Progenitor cell of endocrine pancreas (in vitro differentiated cells): Measurements from ENCODE around the gene OR7C1. TPM values are rescaled to one million over a fixed set of nuclear protein-coding genes. Genes with fewer than 3 reads are reported as not detected.

Experiments
- DNase-seq: peaks from one replicate; pipeline ENCODE4 v3.0.0; 2021; ENCODE audit warnings: low spot score; ENCODE audit not compliant: unreplicated experiment
- H3K27ac Mint-ChIP-seq: 2 replicates; pipeline ENCODE4 v1.8.0; 2021; ENCODE audit warnings: mild to moderate bottlenecking, moderate library complexity, mixed read lengths
- H3K27me3 Mint-ChIP-seq: 2 replicates; pipeline ENCODE4 v1.8.0; 2021; ENCODE audit warnings: mixed read lengths
- H3K36me3 Mint-ChIP-seq: 2 replicates; pipeline ENCODE4 v1.8.0; 2022; ENCODE audit warnings: mixed read lengths; ENCODE audit not compliant: insufficient read depth
- H3K4me1 Mint-ChIP-seq: 2 replicates; pipeline ENCODE4 v1.8.0; 2021; ENCODE audit warnings: low read depth, mixed read lengths
- H3K4me3 Mint-ChIP-seq: 2 replicates; pipeline ENCODE4 v1.8.0; 2021; ENCODE audit warnings: low read depth, mild to moderate bottlenecking, moderate library complexity, mixed read lengths
- H3K9me3 Mint-ChIP-seq: 2 replicates; pipeline ENCODE4 v1.8.0; 2021; ENCODE audit warnings: low read depth, mixed read lengths
- CTCF ChIP-seq: fragments of 200-600 bp; sonication (generic); IDR thresholded peaks from one replicate; pipeline ENCODE4 v1.5.0; 2021; ENCODE audit warnings: antibody characterized with exemption, mild to moderate bottlenecking; ENCODE audit not compliant: unreplicated experiment
- long read RNA-seq: library from polyadenylated mRNA; unstranded; transcript quantifications from one replicate; pipeline ENCODE4 v2.0.0, GENCODE V29; 2020
- total RNA-seq: library from RNA; stranded (reverse); gene quantifications from 2 replicates; pipeline ENCODE4 v1.2.1, GENCODE V29; 2021

Gene OR7C1
- total RNA-seq, result not detected in 2 replicates
- long read RNA-seq, result 0 reads

- H3K36me3 Mint-ChIP-seq, result no peaks in the 10 kb centered on the region
- no peak for TF ChIP-seq CTCF
- no peaks in the 10 kb centered on the region for H3K4me1 Mint-ChIP-seq
- H3K9me3 Mint-ChIP-seq, result peaks cover 38% of the 10 kb centered on the region
- no peak within 1 kb of the TSS for H3K4me3 Mint-ChIP-seq
- H3K27me3 Mint-ChIP-seq, result no peaks in the 10 kb centered on the region
- DNase-seq, result no peak
- H3K27ac Mint-ChIP-seq, result no peak within 1 kb of the TSS
These were observed at the start of gene OR7C1, which contains the start of gene OR7A5 for GRCh38 chr19:14835011-14835410. Gene OR7C1, minus strand, starts transcription at chr19:14835185. Its CDS starts 35,049 bp downstream, at chr19:14800136. Gene OR7A5, minus strand, starts transcription at chr19:14835185. Its CDS starts 6,944 bp downstream, at chr19:14828241.

DNA sequence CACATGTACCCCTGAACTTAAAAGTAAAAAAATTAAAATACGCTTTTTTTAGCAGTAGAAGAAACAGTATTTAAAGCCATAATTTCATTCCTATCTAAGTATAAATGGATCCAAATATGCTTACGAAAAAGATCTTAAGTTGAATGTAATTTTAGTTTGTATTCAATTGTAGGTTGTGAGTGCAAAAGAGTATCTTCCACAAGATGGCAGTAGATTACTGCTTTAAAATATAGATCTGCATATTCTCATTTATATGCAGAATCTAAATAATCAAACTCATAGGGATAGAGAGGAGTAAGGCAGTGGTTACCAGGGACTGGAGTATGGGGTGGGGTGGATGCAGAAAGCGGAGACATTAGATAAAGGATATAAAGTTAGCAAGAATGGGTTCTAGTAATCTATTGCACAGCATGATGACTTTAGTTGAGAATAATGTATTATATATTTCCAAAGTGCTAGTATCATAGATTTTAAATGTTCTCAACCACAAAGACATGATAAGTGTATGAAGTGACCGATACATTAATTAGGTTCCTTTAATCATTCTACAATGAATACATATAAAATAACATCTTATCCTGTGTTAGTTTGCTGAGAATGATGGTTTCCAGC is 36.7 kb upstream of the OR7C1 start:
- Mint-ChIP-seq H3K27me3 (no peaks in the 10 kb centered on the region), H3K4me3 (no peak overlapping the region), H3K4me1 (no peaks in the 10 kb centered on the region), H3K36me3 (peaks cover 4% of the 10 kb centered on the region), H3K27ac (no peak overlapping the region), H3K9me3 (peaks cover 56% of the 10 kb centered on the region)
- DNase-seq, result no peak
- no peak for TF ChIP-seq CTCF

DNA sequence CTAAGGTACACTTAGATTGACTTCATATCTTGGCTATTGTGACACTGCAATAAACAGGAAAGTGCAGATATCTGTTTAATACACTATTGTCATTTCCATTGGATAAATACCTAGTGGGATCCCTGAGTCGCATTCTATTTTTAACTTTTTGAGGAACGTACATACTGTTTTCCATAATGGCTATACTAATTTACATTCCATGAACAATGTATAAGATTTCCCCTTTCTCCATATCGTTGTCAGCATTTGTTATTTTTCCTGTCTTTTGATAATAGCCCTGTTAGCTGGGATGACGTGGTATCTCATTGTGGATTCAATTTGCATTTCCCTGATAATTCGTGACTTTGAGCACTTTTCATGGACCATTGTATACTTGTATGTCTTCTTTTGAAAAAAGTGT is 33.5 kb upstream of the OR7C1 start:
- no peak for DNase-seq
- Mint-ChIP-seq H3K27ac (no peak overlapping the region), H3K4me3 (no peak overlapping the region), H3K27me3 (no peaks in the 10 kb centered on the region), H3K9me3 (peaks cover 64% of the 10 kb centered on the region), H3K4me1 (no peaks in the 10 kb centered on the region), H3K36me3 (no peaks in the 10 kb centered on the region)
- TF ChIP-seq CTCF, result no peak

- Mint-ChIP-seq H3K27me3 (no peaks in the 10 kb centered on the region), H3K4me3 (no peak within 1 kb of the TSS), H3K27ac (no peak within 1 kb of the TSS), H3K36me3 (peaks cover 3% of the 10 kb centered on the region), H3K4me1 (no peaks in the 10 kb centered on the region), H3K9me3 (peaks cover 62% of the 10 kb centered on the region)
- no peak for DNase-seq
- no peak for TF ChIP-seq CTCF
These were observed 13.8 kb upstream of the OR7C1 start, which contains the start of gene OR7A10 for GRCh38 chr19:14848822-14849221. Gene OR7A10, minus strand, starts transcription at chr19:14848922. Its CDS starts 7,045 bp downstream, at chr19:14841877.

GRCh38 chr19:14843578-14843977 is 8.6 kb upstream of the OR7C1 start:
- H3K36me3 Mint-ChIP-seq, result peaks cover 3% of the 10 kb centered on the region
- H3K27ac Mint-ChIP-seq, result no peak overlapping the region
- peaks cover 61% of the 10 kb centered on the region for H3K9me3 Mint-ChIP-seq
- TF ChIP-seq CTCF, result no peak
- no peaks in the 10 kb centered on the region for H3K27me3 Mint-ChIP-seq
- H3K4me3 Mint-ChIP-seq, result no peak overlapping the region
- DNase-seq, result no peak
- H3K4me1 Mint-ChIP-seq, result no peaks in the 10 kb centered on the region
